CD4-positive, CD25-positive, alpha-beta regulatory T cell (primary cell): Measurements from ENCODE around the gene PLCH1. TPM values are rescaled to one million over a fixed set of nuclear protein-coding genes. Genes with fewer than 3 reads are reported as not detected.

Experiments
- ATAC-seq, 2 donors: fragments of 150-1000 bp; cut with Tn5 transposase; one replicate each; pipeline ENCODE4 v1.10.0; 2021; ENCODE audit warnings: low read depth in 2 of 2, moderate number of reproducible peaks in 2 of 2, moderate library complexity in 1 of 2
- DNase-seq, 3 donors: peaks; one replicate each; pipeline versions ENCODE4 v3.0.0 to v3.0.0-alpha.2; 2012 to 2022; ENCODE audit warnings: mixed read lengths in 1 of 3
- H3K27ac ChIP-seq: one replicate; pipeline ENCODE4 v1.7.0; 2013; ENCODE audit warnings: mild to moderate bottlenecking, low read length; ENCODE audit not compliant: insufficient read depth, poor library complexity, severe bottlenecking
- H3K27me3 ChIP-seq: one replicate; pipeline ENCODE4 v1.7.0; 2013; ENCODE audit warnings: low read length; ENCODE audit not compliant: control insufficient read depth, insufficient read depth
- H3K36me3 ChIP-seq: one replicate; pipeline ENCODE4 v1.7.0; 2013; ENCODE audit warnings: mild to moderate bottlenecking, low read length, moderate library complexity; ENCODE audit not compliant: control insufficient read depth, insufficient read depth
- H3K4me1 ChIP-seq: 2 replicates; pipeline ENCODE4 v1.7.0; 2013; ENCODE audit warnings: mild to moderate bottlenecking, low read length; ENCODE audit not compliant: insufficient read depth, control insufficient read depth, poor library complexity, severe bottlenecking
- H3K4me3 ChIP-seq: one replicate; pipeline ENCODE4 v1.7.0; 2013; ENCODE audit warnings: low read depth, mild to moderate bottlenecking, low read length, moderate library complexity
- H3K9me3 ChIP-seq, 2 experiments: 1 replicate in 1 of 2; 2 replicates in 1 of 2; pipeline ENCODE4 v1.7.0; 2013; ENCODE audit warnings: low read length in 2 of 2, mild to moderate bottlenecking in 1 of 2, moderate library complexity in 1 of 2; ENCODE audit not compliant: control insufficient read depth in 2 of 2
- H3K27ac Mint-ChIP-seq, 3 donors: one replicate each; pipeline ENCODE4 v1.8.0; 2020 to 2022; ENCODE audit warnings: mild to moderate bottlenecking in 3 of 3, mixed read lengths in 3 of 3, moderate library complexity in 2 of 3
- H3K27me3 Mint-ChIP-seq: one replicate; pipeline ENCODE4 v1.8.0; 2022; ENCODE audit warnings: mild to moderate bottlenecking, mixed read lengths
- H3K36me3 Mint-ChIP-seq: one replicate; pipeline ENCODE4 v1.8.0; 2020; ENCODE audit warnings: mixed read lengths
- H3K4me1 Mint-ChIP-seq, 4 donors: one replicate each; pipeline ENCODE4 v1.8.0; 2020 to 2022; ENCODE audit warnings: mixed read lengths in 4 of 4, mild to moderate bottlenecking in 1 of 4
- H3K4me3 Mint-ChIP-seq, 4 donors: one replicate each; pipeline ENCODE4 v1.8.0; 2020 to 2022; ENCODE audit warnings: mild to moderate bottlenecking in 4 of 4, mixed read lengths in 4 of 4, moderate library complexity in 3 of 4
- H3K9me3 Mint-ChIP-seq, 7 donors: one replicate each; pipeline ENCODE4 v1.8.0; 2020 to 2022; ENCODE audit warnings: mixed read lengths in 7 of 7, mild to moderate bottlenecking in 3 of 7, moderate library complexity in 2 of 7
- polyA plus RNA-seq, 4 donors: library from polyadenylated mRNA; unstranded; fragments of 300-500 nt; fragmentation: Illumina TruSeq; gene quantifications; one replicate each; pipeline ENCODE4 v1.2.3, GENCODE V29; 2021
- total RNA-seq: library from RNA; stranded (reverse); gene quantifications from one replicate; pipeline ENCODE4 v1.2.3, GENCODE V29; 2022

PLCH1 gene
- total and polyA plus RNA-seq, 5 donors from 2014 or later = 0.05 to 0.12 TPM; not detected in 3

GRCh38 chr3:155753038-155753639 lies 8.3 kb upstream of the PLCH1 start:
- no peaks in the 10 kb centered on the region for H3K27me3 ChIP-seq
- Mint-ChIP-seq H3K27me3 (peaks cover 8% of the 10 kb centered on the region), H3K4me1 (no peaks in the 10 kb centered on the region), H3K4me3 (no peak overlapping the region), H3K36me3 (no peaks in the 10 kb centered on the region), H3K27ac (no peak overlapping the region), H3K9me3 (no peaks in the 10 kb centered on the region)
- ATAC-seq (no peak), DNase-seq (peak in 1 of 3 donors; percentile 49)
- no peaks in the 10 kb centered on the region for H3K36me3 ChIP-seq
- no peaks in the 10 kb centered on the region for H3K9me3 ChIP-seq
- no peaks in the 10 kb centered on the region for H3K4me1 ChIP-seq
- no peak overlapping the region for H3K27ac ChIP-seq
- H3K4me3 ChIP-seq = no peak overlapping the region

GRCh38 chr3:155748611-155749365 lies 3.9 kb upstream of the PLCH1 start:
- Histone ChIP-seq H3K9me3 (no peaks in the 10 kb centered on the region), H3K36me3 (no peaks in the 10 kb centered on the region), H3K27ac (no peak overlapping the region), H3K4me3 (no peak overlapping the region), H3K27me3 (peaks cover 17% of the 10 kb centered on the region), H3K4me1 (peaks cover 14% of the 10 kb centered on the region)
- Mint-ChIP-seq H3K4me1 (peaks cover 1 to 16% (median 7%) of the 10 kb centered on the region in 4 donors), H3K27me3 (peaks cover 39% of the 10 kb centered on the region), H3K4me3 (no peak overlapping the region), H3K27ac (peak overlapping the region in 1 of 3 donors; percentile 59), H3K36me3 (no peaks in the 10 kb centered on the region), H3K9me3 (no peaks in the 10 kb centered on the region)
- no peak for ATAC-seq
- no peak for DNase-seq

GRCh38 chr3:155747946-155748290 lies 3.0 kb upstream of the PLCH1 start:
- H3K9me3 Mint-ChIP-seq = no peaks in the 10 kb centered on the region
- peaks cover 22% of the 10 kb centered on the region for H3K4me1 ChIP-seq
- H3K27me3 ChIP-seq = peaks cover 24% of the 10 kb centered on the region
- H3K27ac ChIP-seq = no peak overlapping the region
- H3K27ac Mint-ChIP-seq = no peak overlapping the region
- ATAC-seq (no peak), DNase-seq (no peak)
- no peaks in the 10 kb centered on the region for H3K36me3 ChIP-seq
- H3K4me3 ChIP-seq = no peak overlapping the region
- H3K27me3 Mint-ChIP-seq = peaks cover 48% of the 10 kb centered on the region
- no peaks in the 10 kb centered on the region for H3K36me3 Mint-ChIP-seq
- no peak overlapping the region for H3K4me3 Mint-ChIP-seq
- H3K9me3 ChIP-seq = no peaks in the 10 kb centered on the region
- peaks cover 4 to 22% (median 9%) of the 10 kb centered on the region in 4 donors for H3K4me1 Mint-ChIP-seq

GRCh38 chr3:155747286-155747945 lies 2.5 kb upstream of the PLCH1 start:
- H3K27ac Mint-ChIP-seq = no peak overlapping the region
- DNase-seq (no peak), ATAC-seq (no peak)
- Histone ChIP-seq H3K27ac (no peak overlapping the region), H3K9me3 (no peaks in the 10 kb centered on the region), H3K36me3 (no peaks in the 10 kb centered on the region), H3K4me3 (no peak overlapping the region), H3K27me3 (peaks cover 28% of the 10 kb centered on the region), H3K4me1 (peaks cover 22% of the 10 kb centered on the region)
- no peaks in the 10 kb centered on the region for H3K36me3 Mint-ChIP-seq
- H3K27me3 Mint-ChIP-seq = peaks cover 53% of the 10 kb centered on the region
- H3K9me3 Mint-ChIP-seq = no peaks in the 10 kb centered on the region
- H3K4me1 Mint-ChIP-seq = peaks cover 4 to 22% (median 9%) of the 10 kb centered on the region in 4 donors
- H3K4me3 Mint-ChIP-seq = peak overlapping the region in 1 of 4 donors; percentile 9

- Histone ChIP-seq H3K27me3 (peaks cover 32% of the 10 kb centered on the region), H3K36me3 (no peaks in the 10 kb centered on the region), H3K4me3 (no peak overlapping the region), H3K27ac (no peak overlapping the region), H3K9me3 (no peaks in the 10 kb centered on the region), H3K4me1 (peaks cover 22% of the 10 kb centered on the region)
- no peak for ATAC-seq
- Mint-ChIP-seq H3K36me3 (no peaks in the 10 kb centered on the region), H3K27me3 (peaks cover 57% of the 10 kb centered on the region), H3K9me3 (no peaks in the 10 kb centered on the region), H3K4me1 (peaks cover 4 to 22% (median 9%) of the 10 kb centered on the region in 4 donors), H3K4me3 (no peak overlapping the region), H3K27ac (peak overlapping the region in 1 of 3 donors; percentile 26)
- DNase-seq = no peak
Observed at GRCh38 chr3:155746703-155747102, 1.8 kb upstream of the PLCH1 start.

- Mint-ChIP-seq H3K27ac (no peak overlapping the region), H3K36me3 (no peaks in the 10 kb centered on the region), H3K4me3 (peak overlapping the region in 3 of 4 donors; percentile 58 to 85 (median 68)), H3K27me3 (peaks cover 61% of the 10 kb centered on the region), H3K4me1 (peaks cover 4 to 22% (median 9%) of the 10 kb centered on the region in 4 donors), H3K9me3 (no peaks in the 10 kb centered on the region)
- no peak for ATAC-seq
- H3K9me3 ChIP-seq = no peaks in the 10 kb centered on the region
- peak overlapping the region; percentile 53 for H3K4me3 ChIP-seq
- DNase-seq = no peak
- H3K4me1 ChIP-seq = peaks cover 22% of the 10 kb centered on the region
- H3K36me3 ChIP-seq = no peaks in the 10 kb centered on the region
- no peak overlapping the region for H3K27ac ChIP-seq
- peaks cover 37% of the 10 kb centered on the region for H3K27me3 ChIP-seq
Observed at GRCh38 chr3:155745795-155746550, 1.1 kb upstream of the PLCH1 start.

GRCh38 chr3:155744010-155744625 lies 753 bp downstream of the PLCH1 start:
- Histone ChIP-seq H3K4me1 (peaks cover 22% of the 10 kb centered on the region), H3K27ac (no peak overlapping the region), H3K27me3 (peaks cover 37% of the 10 kb centered on the region), H3K36me3 (no peaks in the 10 kb centered on the region), H3K4me3 (peak overlapping the region; percentile 77), H3K9me3 (no peaks in the 10 kb centered on the region)
- no peaks in the 10 kb centered on the region for H3K9me3 Mint-ChIP-seq
- peak overlapping the region; percentile 85 to 89 (median 88) for H3K4me3 Mint-ChIP-seq
- H3K27ac Mint-ChIP-seq = peak overlapping the region in 1 of 3 donors; percentile 55
- H3K4me1 Mint-ChIP-seq = peaks cover 4 to 22% (median 10%) of the 10 kb centered on the region in 4 donors
- ATAC-seq (peak in 1 of 2 donors; percentile 19), DNase-seq (peak; percentile 2 to 15 (median 7))
- H3K36me3 Mint-ChIP-seq = no peaks in the 10 kb centered on the region
- peaks cover 75% of the 10 kb centered on the region for H3K27me3 Mint-ChIP-seq
